Measurements from ENCODE around the gene STYX. TPM values are rescaled to one million over a fixed set of nuclear protein-coding genes. Genes with fewer than 3 reads are reported as not detected.

STYX gene
- total RNA-seq, 4 donors from 2014 or later = 12.4 to 13.3 (median 13.0) TPM

DNA sequence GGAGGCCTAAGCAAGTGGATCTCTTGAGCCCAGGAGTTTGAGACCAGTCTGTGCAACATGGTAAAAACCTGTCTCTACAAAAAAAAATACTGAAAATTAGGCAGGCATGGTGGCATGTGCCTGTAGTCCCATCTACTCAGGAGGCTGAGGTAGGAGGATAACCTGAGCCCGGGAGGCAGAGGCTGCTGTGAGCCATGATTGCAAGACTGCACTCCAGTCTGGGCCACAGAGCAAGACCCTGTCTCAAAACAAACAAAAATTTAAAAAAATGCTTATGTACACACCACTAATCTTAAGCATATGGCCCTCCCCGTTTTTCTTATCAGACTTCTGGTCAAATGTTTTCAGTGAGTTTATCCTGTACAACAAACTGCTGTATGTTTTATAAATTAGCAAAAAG lies 63.1 kb downstream of the STYX start:
- 80 to 83% methylated on average over 2 of the region's 2 CpGs for WGBS, 2 donors
- DNase-seq (ENCODE audit: low spot score in 2 of 2) = no peak
- no peak overlapping the region for H3K4me3 ChIP-seq (ENCODE audit: low read depth, poor library complexity, severe bottlenecking)
- TF ChIP-seq, protein P1, sequence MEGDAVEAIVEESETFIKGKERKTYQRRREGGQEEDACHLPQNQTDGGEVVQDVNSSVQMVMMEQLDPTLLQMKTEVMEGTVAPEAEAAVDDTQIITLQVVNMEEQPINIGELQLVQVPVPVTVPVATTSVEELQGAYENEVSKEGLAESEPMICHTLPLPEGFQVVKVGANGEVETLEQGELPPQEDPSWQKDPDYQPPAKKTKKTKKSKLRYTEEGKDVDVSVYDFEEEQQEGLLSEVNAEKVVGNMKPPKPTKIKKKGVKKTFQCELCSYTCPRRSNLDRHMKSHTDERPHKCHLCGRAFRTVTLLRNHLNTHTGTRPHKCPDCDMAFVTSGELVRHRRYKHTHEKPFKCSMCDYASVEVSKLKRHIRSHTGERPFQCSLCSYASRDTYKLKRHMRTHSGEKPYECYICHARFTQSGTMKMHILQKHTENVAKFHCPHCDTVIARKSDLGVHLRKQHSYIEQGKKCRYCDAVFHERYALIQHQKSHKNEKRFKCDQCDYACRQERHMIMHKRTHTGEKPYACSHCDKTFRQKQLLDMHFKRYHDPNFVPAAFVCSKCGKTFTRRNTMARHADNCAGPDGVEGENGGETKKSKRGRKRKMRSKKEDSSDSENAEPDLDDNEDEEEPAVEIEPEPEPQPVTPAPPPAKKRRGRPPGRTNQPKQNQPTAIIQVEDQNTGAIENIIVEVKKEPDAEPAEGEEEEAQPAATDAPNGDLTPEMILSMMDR (IDR thresholded peaks at IDR 0.05) = no peak
- intact Hi-C loops (cut with DNase I; ENCODE audit: low total_unique reads) = no loop called here

DNA sequence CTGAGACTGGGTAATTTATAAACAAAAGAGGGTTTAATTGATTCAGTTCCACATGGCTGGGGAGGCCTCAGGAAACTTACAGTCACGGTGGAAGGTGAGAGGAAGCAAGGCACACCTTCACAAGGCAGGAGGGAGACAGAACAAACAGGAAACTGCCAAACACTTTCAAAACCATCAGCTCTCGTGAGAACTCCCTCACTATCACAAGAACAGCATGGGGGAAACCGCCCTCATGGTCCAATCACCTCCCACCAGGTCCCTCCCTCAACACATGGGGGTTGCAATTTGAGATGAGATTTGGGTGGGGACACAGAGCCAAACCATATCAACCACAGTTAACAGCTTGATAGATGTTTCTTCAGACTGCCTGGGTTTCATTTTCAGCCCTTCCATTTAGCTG lies 67.7 kb downstream of the STYX start:
- no peak overlapping the region for H3K4me3 ChIP-seq (ENCODE audit: low read depth, poor library complexity, severe bottlenecking)
- intact Hi-C loops (cut with DNase I; ENCODE audit: low total_unique reads) = no loop called here
- WGBS, 2 donors = 74 to 78% methylated on average over 3 of the region's 3 CpGs
- TF ChIP-seq POLR2A (IDR thresholded peaks at IDR 0.05) = no peak
- TF ChIP-seq, protein P1 (IDR thresholded peaks at IDR 0.05) = no peak
- DNase-seq (ENCODE audit: low spot score in 2 of 2) = no peak

- WGBS, 2 donors = 87 to 91% methylated on average over 15 of the region's 15 CpGs
- intact Hi-C loops (cut with DNase I; ENCODE audit: low total_unique reads) = no loop called here
- no peak overlapping the region for H3K4me3 ChIP-seq (ENCODE audit: low read depth, poor library complexity, severe bottlenecking)
- no peak for TF ChIP-seq POLR2A (IDR thresholded peaks at IDR 0.05)
- TF ChIP-seq, protein P1 (IDR thresholded peaks at IDR 0.05) = no peak
- no peak for DNase-seq (ENCODE audit: low spot score in 2 of 2)
Observed at GRCh38 chr14:52798826-52799225, 68.9 kb downstream of the STYX start.

DNA sequence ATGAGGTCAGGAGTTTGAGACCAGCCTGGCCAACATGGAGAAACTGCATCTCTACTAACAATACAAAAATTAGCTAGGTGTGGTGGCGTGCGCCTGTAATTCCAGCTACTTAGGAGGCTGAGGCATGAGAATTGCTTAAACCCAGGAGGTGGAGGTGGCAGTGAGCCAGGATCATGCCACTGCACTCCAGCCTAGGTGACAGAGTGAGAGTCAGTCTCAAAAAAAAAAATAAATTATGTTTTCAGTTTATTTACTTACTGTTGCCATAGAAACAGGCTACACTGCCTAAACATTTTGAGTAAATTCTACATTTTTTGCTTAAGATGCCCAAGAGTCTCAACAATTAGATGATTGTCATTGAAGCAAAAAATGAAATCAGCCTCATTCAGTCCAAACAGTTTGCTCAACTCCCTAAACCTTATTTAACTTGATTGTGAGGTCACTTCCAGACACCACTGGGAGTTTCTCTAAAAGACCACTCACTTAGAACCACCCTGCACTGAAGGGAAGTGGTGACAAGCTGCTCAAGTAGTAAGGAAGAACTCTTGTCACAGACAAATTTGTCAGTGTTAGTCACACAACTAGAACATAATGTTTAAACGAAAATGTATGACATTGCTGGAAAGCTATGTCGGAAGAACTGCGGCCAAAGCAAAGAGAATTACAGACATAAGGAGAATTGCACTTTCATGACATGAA lies 71.2 kb downstream of the STYX start:
- no peak for TF ChIP-seq POLR2A (IDR thresholded peaks at IDR 0.05)
- TF ChIP-seq, protein P1 (IDR thresholded peaks at IDR 0.05) = no peak
- no peak overlapping the region for H3K4me3 ChIP-seq (ENCODE audit: low read depth, poor library complexity, severe bottlenecking)
- DNase-seq (ENCODE audit: low spot score in 2 of 2) = no peak
- intact Hi-C loops (cut with DNase I; ENCODE audit: low total_unique reads) = no loop called here
- WGBS, 2 donors = 65 to 67% methylated on average over 5 of the region's 5 CpGs

DNA sequence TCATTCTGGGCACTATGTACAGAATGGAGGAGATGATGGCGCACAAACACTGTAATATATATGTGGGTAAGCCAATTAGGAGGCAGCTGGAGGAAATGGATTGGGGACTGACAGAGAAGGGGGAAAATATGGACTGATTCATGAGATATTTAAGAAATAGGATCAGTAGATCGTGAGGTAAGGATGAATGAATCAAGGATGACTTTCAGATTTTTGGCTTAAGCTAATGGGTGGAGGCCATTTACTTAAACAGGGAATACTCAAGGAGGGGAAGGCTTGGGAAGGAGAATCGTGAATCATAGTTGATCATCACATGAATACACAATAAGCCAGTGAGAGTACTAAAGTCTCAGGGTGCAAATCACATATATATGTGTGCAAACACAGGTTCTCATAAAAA lies 72.6 kb downstream of the STYX start:
- 65 to 71% methylated on average over 3 of the region's 3 CpGs for WGBS, 2 donors
- TF ChIP-seq, protein P1 (IDR thresholded peaks at IDR 0.05) = no peak
- no peak for TF ChIP-seq POLR2A (IDR thresholded peaks at IDR 0.05)
- no peak for DNase-seq (ENCODE audit: low spot score in 2 of 2)
- no peak overlapping the region for H3K4me3 ChIP-seq (ENCODE audit: low read depth, poor library complexity, severe bottlenecking)
- intact Hi-C loops (cut with DNase I; ENCODE audit: low total_unique reads) = no loop called here

DNA sequence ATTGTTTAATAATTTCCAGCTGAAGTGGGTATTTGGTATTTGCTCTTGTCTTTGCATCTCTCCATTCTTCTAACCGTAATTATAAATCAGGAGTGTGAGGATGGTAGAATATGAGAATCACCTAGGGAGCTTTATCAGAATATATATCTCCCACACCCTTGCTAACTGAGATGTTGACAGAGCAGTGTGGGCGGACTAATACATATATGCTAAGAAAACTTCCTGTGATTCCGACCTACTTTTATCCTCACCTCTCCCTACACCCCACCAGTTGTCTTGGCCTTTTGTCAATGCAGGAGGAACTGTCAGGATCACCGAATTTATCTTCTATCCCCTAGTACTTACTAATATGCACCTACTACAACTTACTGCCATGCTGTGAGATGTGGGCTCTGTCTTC lies 76.1 kb downstream of the STYX start:
- no peak overlapping the region for H3K4me3 ChIP-seq (ENCODE audit: low read depth, poor library complexity, severe bottlenecking)
- no peak for DNase-seq (ENCODE audit: low spot score in 2 of 2)
- TF ChIP-seq, protein P1 (IDR thresholded peaks at IDR 0.05) = no peak
- no peak for TF ChIP-seq POLR2A (IDR thresholded peaks at IDR 0.05)
- intact Hi-C loops (cut with DNase I; ENCODE audit: low total_unique reads) = loop anchor here (5.0 kb wide), 1 partner anchor 1549 kb away; no protein-coding TSS in a partner anchor
- WGBS, 2 donors = 70 to 74% methylated on average over 4 of the region's 4 CpGs

All from lower leg skin (tissue), 4 donors.